ENCODE results near the gene SDHC. TPM values are rescaled to one million over a fixed set of nuclear protein-coding genes. Genes with fewer than 3 reads are reported as not detected.

Gene SDHC
- total RNA-seq = 45.8 and 103 TPM in 2 replicates

- DNase-seq (ENCODE audit: low read depth) = peak; percentile 76
Measured at GRCh38 chr1:161314201-161314981, at the start of gene SDHC. SDHC (plus strand) TSS chr1:161314381; CDS start chr1:161314406, 25 bp downstream.

- peak; percentile 48 for DNase-seq (ENCODE audit: low read depth)
Measured at GRCh38 chr1:161265305-161265704, 48.9 kb upstream of the SDHC start.

- peak; percentile 68 for DNase-seq (ENCODE audit: low read depth)
Measured at GRCh38 chr1:161266202-161266601, 48.0 kb upstream of the SDHC start.

GRCh38 chr1:161266836-161267235, 47.3 kb upstream of the SDHC start:
- no peak for DNase-seq (ENCODE audit: low read depth)

GRCh38 chr1:161267321-161267720, 46.9 kb upstream of the SDHC start:
- no peak for DNase-seq (ENCODE audit: low read depth)

GRCh38 chr1:161273402-161273801, 40.8 kb upstream of the SDHC start:
- no peak for DNase-seq (ENCODE audit: low read depth)

- DNase-seq (ENCODE audit: low read depth) = no peak
Measured at GRCh38 chr1:161274874-161275273, 39.3 kb upstream of the SDHC start.

- DNase-seq (ENCODE audit: low read depth) = no peak
Measured at GRCh38 chr1:161282991-161283390, 31.2 kb upstream of the SDHC start.

GRCh38 chr1:161285113-161285512, 29.1 kb upstream of the SDHC start:
- no peak for DNase-seq (ENCODE audit: low read depth)

- DNase-seq (ENCODE audit: low read depth) = no peak
Measured at GRCh38 chr1:161285521-161285920, 28.7 kb upstream of the SDHC start.

- no peak for DNase-seq (ENCODE audit: low read depth)
Measured at GRCh38 chr1:161287482-161288054, 26.6 kb upstream of the SDHC start.

GRCh38 chr1:161290779-161291178, 23.4 kb upstream of the SDHC start:
- no peak for DNase-seq (ENCODE audit: low read depth)

- DNase-seq (ENCODE audit: low read depth) = no peak
Measured at GRCh38 chr1:161297415-161297814, 16.8 kb upstream of the SDHC start.

- no peak for DNase-seq (ENCODE audit: low read depth)
Measured at GRCh38 chr1:161298116-161298515, 16.1 kb upstream of the SDHC start.

- DNase-seq (ENCODE audit: low read depth) = no peak
Measured at GRCh38 chr1:161299347-161299746, 14.8 kb upstream of the SDHC start.

- no peak for DNase-seq (ENCODE audit: low read depth)
Measured at GRCh38 chr1:161300478-161300877, 13.7 kb upstream of the SDHC start.

GRCh38 chr1:161304927-161305866, 9.0 kb upstream of the SDHC start:
- DNase-seq (ENCODE audit: low read depth) = no peak

GRCh38 chr1:161305867-161306519, 8.2 kb upstream of the SDHC start:
- peak; percentile 38 for DNase-seq (ENCODE audit: low read depth)

GRCh38 chr1:161307230-161307768, 6.9 kb upstream of the SDHC start:
- DNase-seq (ENCODE audit: low read depth) = peak; percentile 43

GRCh38 chr1:161307892-161308638, 6.1 kb upstream of the SDHC start:
- no peak for DNase-seq (ENCODE audit: low read depth)

GRCh38 chr1:161309868-161310267, 4.3 kb upstream of the SDHC start, which contains the start of gene MPZ:
MPZ (minus strand) TSS chr1:161309968; CDS start chr1:161309905, 63 bp downstream.
- DNase-seq (ENCODE audit: low read depth) = no peak
